ENCODE results near the gene TOX3.

DNA sequence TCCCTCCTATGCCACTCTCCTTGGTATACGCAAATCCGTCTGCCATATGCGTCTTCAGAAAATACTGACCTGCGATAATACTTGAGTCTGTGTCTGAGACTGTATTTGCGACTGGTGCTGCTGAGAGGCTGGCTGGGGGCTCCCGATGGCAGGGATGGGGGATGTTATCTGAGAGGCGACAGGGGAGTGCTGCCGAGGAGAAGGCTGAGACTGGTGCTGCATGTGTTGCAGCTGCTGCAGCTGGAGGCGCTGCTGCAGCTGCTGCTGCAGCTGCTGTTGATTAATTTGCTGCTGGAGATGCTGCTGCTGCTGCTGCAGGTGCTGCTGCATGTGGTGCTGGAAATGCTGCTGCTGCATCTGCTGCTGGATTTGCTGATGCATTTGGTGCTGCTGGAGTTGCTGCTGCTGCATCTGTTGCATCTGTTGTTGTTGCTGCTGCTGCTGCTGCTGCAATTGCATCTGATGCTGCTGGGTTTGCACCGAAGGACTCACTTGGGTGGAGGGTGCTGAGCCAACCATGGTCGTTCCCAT, 107.7 kb downstream of the TOX3 start:
- TF ChIP-seq POLR2AphosphoS5 (IDR thresholded peaks at IDR 0.05; ENCODE audit: low read depth, low read length) (no peak), POLR2A (IDR thresholded peaks at IDR 0.05; ENCODE audit: low read depth, low read length) (no peak), SPI1 (IDR thresholded peaks at IDR 0.05; ENCODE audit: low read depth, low read length) (no peak), TAF1 (IDR thresholded peaks at IDR 0.05; ENCODE audit: low read depth, low read length) (no peak)

Data from GM12891 (cell line).